Immature natural killer cell (primary cell): ENCODE results near the gene ZFYVE16. TPM values are rescaled to one million over a fixed set of nuclear protein-coding genes. Genes with fewer than 3 reads are reported as not detected.
"Not testable (repeated sequence)": the region's sequence is repeated elsewhere in the genome, so short reads cannot be mapped to it uniquely, and the experiment has no call there.

Experiments used
- DNase-seq, 3 donors: peaks; one replicate each; pipeline ENCODE4 v3.0.0; 2022; ENCODE audit warnings: mixed read lengths in 1 of 3
- H3K27ac Mint-ChIP-seq, 6 donors: one replicate each; pipeline ENCODE4 v1.8.0; 2020; ENCODE audit warnings: mixed read lengths in 6 of 6, mild to moderate bottlenecking in 5 of 6, inconsistent platforms in 4 of 6, moderate library complexity in 3 of 6
- H3K27me3 Mint-ChIP-seq, 3 donors: one replicate each; pipeline ENCODE4 v1.8.0; 2020 to 2021; ENCODE audit warnings: low read depth in 3 of 3, mild to moderate bottlenecking in 3 of 3, mixed read lengths in 3 of 3, moderate library complexity in 3 of 3, inconsistent platforms in 1 of 3
- H3K36me3 Mint-ChIP-seq, 3 donors: one replicate each; pipeline ENCODE4 v1.8.0; 2020; ENCODE audit warnings: mixed read lengths in 3 of 3, inconsistent platforms in 2 of 3, mild to moderate bottlenecking in 2 of 3
- H3K4me1 Mint-ChIP-seq, 2 donors: one replicate each; pipeline ENCODE4 v1.8.0; 2020; ENCODE audit warnings: inconsistent platforms in 2 of 2, mild to moderate bottlenecking in 2 of 2, mixed read lengths in 2 of 2, moderate library complexity in 1 of 2
- H3K4me3 Mint-ChIP-seq, 5 donors: one replicate each; pipeline ENCODE4 v1.8.0; 2020; ENCODE audit warnings: mild to moderate bottlenecking in 5 of 5, mixed read lengths in 5 of 5, inconsistent platforms in 3 of 5, moderate library complexity in 3 of 5
- H3K9me3 Mint-ChIP-seq, 6 donors: one replicate each; pipeline ENCODE4 v1.8.0; 2020; ENCODE audit warnings: mild to moderate bottlenecking in 6 of 6, mixed read lengths in 6 of 6, inconsistent platforms in 4 of 6, moderate library complexity in 3 of 6
- polyA plus RNA-seq, 3 donors: library from polyadenylated mRNA; unstranded; fragments of 300-500 nt; fragmentation: Illumina TruSeq; gene quantifications; one replicate each; pipeline ENCODE4 v1.2.3, GENCODE V29; 2021

Gene ZFYVE16
- polyA plus RNA-seq: 1 to 10 TPM; 3.1 to 8.8 (median 3.2) TPM

DNA sequence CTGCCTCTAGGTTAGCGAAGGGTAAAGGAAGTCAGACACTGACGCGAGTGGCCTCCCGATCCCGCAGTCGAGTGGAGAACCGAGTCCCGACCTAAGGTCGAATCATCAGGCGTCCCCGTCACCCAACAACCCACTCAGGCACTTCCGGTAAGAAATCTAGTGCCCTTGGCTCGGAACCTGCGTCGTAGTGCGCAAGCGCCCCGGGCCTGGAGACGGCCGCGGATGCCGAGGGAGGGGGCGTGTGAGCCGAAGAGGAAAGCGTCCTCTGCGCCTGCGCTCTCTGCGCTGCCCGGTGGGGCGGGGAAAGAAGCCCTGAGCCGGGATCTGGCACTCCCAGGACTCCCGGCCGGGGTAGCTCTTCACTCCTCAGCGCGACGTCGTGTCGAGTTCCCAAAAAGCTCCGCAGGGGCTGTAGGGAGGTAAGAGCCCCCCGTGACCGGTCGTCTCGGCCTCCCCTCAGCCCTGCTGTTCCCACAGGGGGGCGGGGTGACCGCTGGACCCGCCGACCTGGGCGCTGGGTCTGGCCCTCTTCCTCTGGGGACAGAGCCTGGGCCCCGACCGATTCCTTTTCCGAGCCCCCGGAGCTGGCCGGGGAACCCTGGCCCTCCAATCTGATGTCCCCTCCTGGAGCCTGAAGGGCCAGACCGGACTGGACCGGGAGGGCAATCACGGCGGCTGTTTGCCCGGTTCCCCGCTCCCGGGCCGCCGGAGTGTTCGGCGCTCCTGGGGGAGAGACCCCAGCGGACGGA, at the start of gene ZFYVE16:
TSS of gene ZFYVE16 (plus strand) at position 330 of the 749 bp plus-strand sequence. CDS start 26,084 bp downstream, outside the sequence.
- H3K4me1 Mint-ChIP-seq: peaks cover 20 to 39% of the 10 kb centered on the region in 2 donors
- peaks cover 4 to 12% (median 7%) of the 10 kb centered on the region in 3 donors for H3K27me3 Mint-ChIP-seq
- peaks cover 0 to 6% (median 3%) of the 10 kb centered on the region in 3 donors for H3K36me3 Mint-ChIP-seq
- peak within 1 kb of the TSS; percentile 93 to 95 (median 95) for H3K4me3 Mint-ChIP-seq
- peak; percentile 98 for DNase-seq
- H3K9me3 Mint-ChIP-seq: no peaks in the 10 kb centered on the region
- H3K27ac Mint-ChIP-seq: peak within 1 kb of the TSS; percentile 95 to 99 (median 99)

DNA sequence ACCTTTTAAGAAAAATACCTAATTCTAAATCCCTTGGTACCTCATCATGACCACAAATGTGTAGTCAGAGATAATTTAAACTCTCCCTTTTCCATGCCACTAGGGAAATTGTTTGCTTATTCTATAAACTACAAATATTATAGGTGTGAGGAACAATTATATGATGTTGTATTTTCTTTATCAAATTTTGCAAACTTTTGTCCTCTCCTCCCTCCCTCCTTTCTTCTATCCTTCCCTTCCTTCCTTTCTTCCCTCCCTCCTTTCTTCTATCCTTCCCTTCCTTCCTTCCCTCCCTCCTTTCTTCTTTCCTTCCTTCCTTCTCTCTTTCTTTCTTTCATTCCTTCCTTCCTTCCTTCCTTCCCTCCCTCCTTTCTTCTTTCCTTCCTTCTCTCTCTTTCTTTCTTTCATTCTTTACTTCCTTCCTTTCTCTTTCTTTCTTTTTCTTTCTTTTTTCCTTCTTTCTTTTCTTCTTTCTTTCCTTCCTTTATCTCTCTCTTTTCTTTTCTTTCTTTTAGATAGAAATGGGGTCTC, 46.9 kb upstream of the ZFYVE16 start:
- Mint-ChIP-seq H3K27me3 (peaks cover 0 to 4% (median 2%) of the 10 kb centered on the region in 3 donors), H3K4me3 (no peak overlapping the region), H3K36me3 (no peaks in the 10 kb centered on the region), H3K27ac (no peak overlapping the region), H3K9me3 (peaks cover 0 to 2% (median 0%) of the 10 kb centered on the region in 6 donors), H3K4me1 (no peaks in the 10 kb centered on the region)
- no peak for DNase-seq

DNA sequence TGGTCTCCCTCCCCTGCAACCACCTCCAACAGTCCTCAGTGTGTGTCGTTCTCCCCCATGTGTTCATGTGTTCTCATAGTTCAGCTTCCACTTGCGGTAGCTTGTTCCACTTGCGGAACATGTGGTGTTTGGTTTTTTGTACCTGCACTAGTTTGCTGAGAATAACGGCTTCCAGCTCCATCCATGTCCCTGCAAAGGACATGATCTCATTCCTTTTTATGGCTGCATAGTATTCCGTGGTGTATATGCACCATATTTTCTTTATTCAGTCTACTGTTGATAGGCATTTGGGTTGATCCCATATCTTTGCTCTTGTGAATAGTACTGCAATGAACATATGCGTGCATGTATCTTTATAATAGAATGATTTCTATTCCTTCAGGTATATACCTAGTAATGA, 43.0 kb upstream of the ZFYVE16 start:
- Mint-ChIP-seq H3K36me3 (no peaks in the 10 kb centered on the region), H3K4me1 (no peaks in the 10 kb centered on the region), H3K27me3 (peaks cover 0 to 4% (median 2%) of the 10 kb centered on the region in 3 donors), H3K9me3 (peaks cover 0 to 2% (median 0%) of the 10 kb centered on the region in 6 donors), H3K4me3 (no peak overlapping the region), H3K27ac (no peak overlapping the region)
- DNase-seq: no peak

DNA sequence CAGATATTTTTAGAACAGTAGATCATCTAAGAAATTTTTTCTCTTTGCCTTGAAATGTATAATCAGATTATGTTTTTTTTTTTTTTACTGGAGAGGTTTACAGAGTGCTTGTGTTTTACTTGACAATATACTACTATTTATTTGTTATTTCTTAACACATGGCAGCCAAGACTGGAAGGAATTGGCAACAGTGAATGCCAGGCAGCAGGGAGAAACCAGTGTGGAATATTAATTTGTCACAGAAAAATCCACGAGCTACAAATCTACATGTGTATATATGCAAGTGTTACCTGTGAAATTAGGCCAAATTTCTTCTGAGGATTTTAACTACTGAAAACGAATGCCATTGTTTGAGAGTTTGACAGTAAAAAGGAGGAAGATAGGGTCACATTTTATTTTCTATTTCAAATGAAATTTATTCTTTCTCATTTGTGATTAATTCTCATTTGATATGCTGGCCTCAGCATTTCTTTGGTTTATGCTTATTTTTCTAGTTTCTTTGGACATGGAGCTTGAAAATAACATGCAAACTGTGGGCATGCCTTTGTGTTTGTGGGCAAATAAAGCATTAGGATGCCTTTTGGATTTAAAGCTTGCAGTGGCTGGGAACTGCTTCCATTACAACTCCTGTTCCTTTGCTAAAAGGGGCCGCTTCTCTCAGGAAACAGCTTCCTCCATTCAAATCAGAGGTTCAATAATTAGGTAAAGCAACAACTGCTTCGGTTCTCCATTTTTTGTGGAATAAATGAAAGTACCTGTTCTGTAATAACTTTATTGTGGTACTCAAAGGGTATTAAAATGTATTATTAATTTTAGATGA, 39.0 kb upstream of the ZFYVE16 start:
- peaks cover 0 to 11% (median 2%) of the 10 kb centered on the region in 3 donors for H3K27me3 Mint-ChIP-seq
- H3K4me3 Mint-ChIP-seq: no peak overlapping the region
- peaks cover 0 to 4% (median 0%) of the 10 kb centered on the region in 3 donors for H3K36me3 Mint-ChIP-seq
- H3K27ac Mint-ChIP-seq: no peak overlapping the region
- DNase-seq: no peak
- peaks cover 0 to 3% (median 0%) of the 10 kb centered on the region in 6 donors for H3K9me3 Mint-ChIP-seq
- no peaks in the 10 kb centered on the region for H3K4me1 Mint-ChIP-seq

DNA sequence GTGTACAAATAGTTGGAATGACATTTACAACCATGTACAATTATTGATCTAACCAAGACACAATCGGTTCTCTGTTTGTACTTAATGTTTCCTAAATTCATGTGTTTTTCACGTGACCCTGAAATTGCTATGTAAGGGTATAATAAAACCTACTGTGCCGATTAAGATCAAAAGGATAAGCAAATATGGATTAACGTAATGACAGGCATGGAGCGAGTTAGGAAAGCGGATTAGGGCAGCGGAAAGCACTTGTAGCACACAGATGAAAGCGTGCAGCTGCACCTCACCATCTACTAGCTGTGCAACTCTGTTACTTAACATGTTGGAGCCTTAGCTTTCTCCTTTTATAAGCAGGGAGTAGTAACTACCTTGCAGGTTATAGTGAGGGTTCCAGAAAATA, 38.3 kb upstream of the ZFYVE16 start:
- H3K36me3 Mint-ChIP-seq: peaks cover 0 to 4% (median 0%) of the 10 kb centered on the region in 3 donors
- no peaks in the 10 kb centered on the region for H3K4me1 Mint-ChIP-seq
- no peak overlapping the region for H3K27ac Mint-ChIP-seq
- DNase-seq: no peak
- peaks cover 0 to 3% (median 0%) of the 10 kb centered on the region in 6 donors for H3K9me3 Mint-ChIP-seq
- no peak overlapping the region for H3K4me3 Mint-ChIP-seq
- peaks cover 0 to 11% (median 2%) of the 10 kb centered on the region in 3 donors for H3K27me3 Mint-ChIP-seq

DNA sequence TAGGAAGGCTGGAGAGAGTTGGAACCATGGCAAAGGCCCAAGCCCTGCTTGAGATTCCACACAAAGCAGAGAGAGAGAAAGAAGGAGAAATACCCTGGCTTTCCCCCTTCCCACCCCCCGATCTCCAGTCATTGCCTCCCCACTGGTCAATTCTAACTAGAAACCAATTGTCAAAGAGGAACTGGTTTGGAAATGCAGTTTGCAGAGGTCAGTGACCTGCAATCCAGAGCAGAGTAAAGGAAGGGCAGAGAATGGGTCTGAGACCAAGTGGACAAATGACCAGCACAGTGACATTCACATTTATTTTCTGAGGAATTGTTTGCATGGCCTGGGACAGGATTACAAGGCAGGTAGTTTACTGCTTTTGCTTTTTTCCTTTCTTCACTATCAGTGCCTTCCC, 37.5 kb upstream of the ZFYVE16 start:
- DNase-seq: no peak
- Mint-ChIP-seq H3K4me1 (no peaks in the 10 kb centered on the region), H3K9me3 (peaks cover 0 to 3% (median 0%) of the 10 kb centered on the region in 6 donors), H3K27ac (no peak overlapping the region), H3K27me3 (peaks cover 0 to 11% (median 2%) of the 10 kb centered on the region in 3 donors), H3K36me3 (peaks cover 0 to 4% (median 0%) of the 10 kb centered on the region in 3 donors), H3K4me3 (no peak overlapping the region)

DNA sequence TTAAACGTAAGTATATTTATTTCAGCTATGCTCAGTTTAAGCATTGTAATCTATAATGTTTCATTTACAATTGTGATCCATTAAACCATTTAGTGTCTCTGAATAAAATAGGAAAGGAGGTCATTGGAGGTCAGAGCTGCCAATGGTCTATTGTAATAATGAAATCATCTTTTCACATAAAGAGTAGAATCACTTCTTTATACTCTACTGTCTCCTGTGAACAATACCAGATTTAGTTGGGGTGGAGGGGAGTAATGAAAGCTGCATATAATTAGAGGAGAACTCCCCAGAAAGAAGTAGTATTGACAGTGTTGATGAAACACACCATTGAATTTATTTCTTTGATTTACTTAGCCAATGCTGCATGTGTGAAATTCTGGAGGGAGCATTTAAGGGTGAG, 35.1 kb upstream of the ZFYVE16 start:
- H3K4me3 Mint-ChIP-seq: no peak overlapping the region
- peaks cover 0 to 3% (median 0%) of the 10 kb centered on the region in 6 donors for H3K9me3 Mint-ChIP-seq
- H3K27me3 Mint-ChIP-seq: peaks cover 2 to 11% (median 2%) of the 10 kb centered on the region in 3 donors
- no peak overlapping the region for H3K27ac Mint-ChIP-seq
- DNase-seq: no peak
- no peaks in the 10 kb centered on the region for H3K4me1 Mint-ChIP-seq
- H3K36me3 Mint-ChIP-seq: peaks cover 0 to 4% (median 0%) of the 10 kb centered on the region in 3 donors

DNA sequence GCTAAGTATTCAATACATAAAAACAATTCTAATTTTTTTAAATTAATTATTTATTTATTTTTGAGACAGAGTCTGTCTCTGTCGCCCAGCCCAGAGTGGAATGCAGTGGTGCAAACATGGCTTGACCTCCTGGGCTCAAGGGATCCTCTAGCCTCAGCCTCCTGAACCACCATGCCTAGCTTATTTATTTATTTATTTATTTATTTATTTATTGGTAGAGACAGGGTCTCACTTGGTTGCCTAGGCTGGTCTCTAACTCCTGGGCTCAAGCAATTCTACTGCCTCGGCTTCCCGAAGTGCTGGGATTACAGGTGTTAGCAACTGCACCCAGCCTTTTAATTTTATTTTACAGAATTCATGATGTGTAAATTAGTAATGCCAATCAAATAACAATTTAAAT, 33.7 kb upstream of the ZFYVE16 start:
- Mint-ChIP-seq H3K4me3 (no peak overlapping the region), H3K9me3 (peaks cover 0 to 3% (median 0%) of the 10 kb centered on the region in 6 donors), H3K36me3 (peaks cover 0 to 4% (median 0%) of the 10 kb centered on the region in 3 donors), H3K27me3 (peaks cover 2 to 11% (median 2%) of the 10 kb centered on the region in 3 donors), H3K27ac (no peak overlapping the region), H3K4me1 (no peaks in the 10 kb centered on the region)
- no peak for DNase-seq

DNA sequence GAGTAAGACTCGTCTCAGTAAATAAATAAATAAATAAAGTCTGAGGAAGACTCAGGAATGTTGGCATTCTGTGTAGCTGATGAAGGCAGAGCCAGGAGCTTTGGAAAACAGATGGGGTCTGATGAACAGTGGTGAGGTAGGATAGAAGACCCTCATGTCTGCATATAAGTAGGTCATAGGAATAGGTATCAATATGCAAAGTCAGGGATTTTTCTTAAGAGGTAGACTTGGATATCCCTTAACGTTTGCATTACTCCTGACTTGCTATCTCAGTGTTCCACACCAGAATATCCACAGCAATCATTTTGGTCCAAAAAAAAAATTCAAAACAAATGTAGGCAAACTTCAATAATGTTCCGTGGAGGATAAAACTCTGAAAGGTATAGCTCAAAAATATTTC, 31.3 kb upstream of the ZFYVE16 start:
- Mint-ChIP-seq H3K4me3 (no peak overlapping the region), H3K36me3 (no peaks in the 10 kb centered on the region), H3K4me1 (no peaks in the 10 kb centered on the region), H3K27me3 (peaks cover 0 to 9% (median 2%) of the 10 kb centered on the region in 3 donors), H3K9me3 (no peaks in the 10 kb centered on the region), H3K27ac (no peak overlapping the region)
- DNase-seq: no peak

DNA sequence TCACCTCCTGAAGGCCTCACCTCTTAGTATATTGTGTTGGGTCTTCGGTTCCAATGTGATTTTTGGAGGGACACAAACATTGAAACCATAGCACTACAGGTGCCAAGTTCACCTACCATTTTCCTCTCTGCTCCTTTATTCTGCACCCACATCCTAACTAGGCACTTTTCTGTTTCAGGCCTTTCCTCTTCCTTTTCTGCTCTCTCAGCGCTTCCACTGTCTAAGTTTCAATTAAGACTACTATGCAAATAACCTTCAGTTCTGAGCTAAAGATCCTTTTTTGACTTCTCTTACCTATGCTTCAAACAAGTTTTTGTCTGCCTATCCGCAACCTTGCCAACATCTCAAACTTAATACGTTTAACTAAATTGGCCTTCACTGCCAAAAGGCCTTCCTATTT, 25.4 kb upstream of the ZFYVE16 start:
- Mint-ChIP-seq H3K27me3 (peaks cover 3 to 5% (median 3%) of the 10 kb centered on the region in 3 donors), H3K36me3 (no peaks in the 10 kb centered on the region), H3K27ac (no peak overlapping the region), H3K9me3 (no peaks in the 10 kb centered on the region), H3K4me1 (no peaks in the 10 kb centered on the region), H3K4me3 (no peak overlapping the region)
- no peak for DNase-seq

DNA sequence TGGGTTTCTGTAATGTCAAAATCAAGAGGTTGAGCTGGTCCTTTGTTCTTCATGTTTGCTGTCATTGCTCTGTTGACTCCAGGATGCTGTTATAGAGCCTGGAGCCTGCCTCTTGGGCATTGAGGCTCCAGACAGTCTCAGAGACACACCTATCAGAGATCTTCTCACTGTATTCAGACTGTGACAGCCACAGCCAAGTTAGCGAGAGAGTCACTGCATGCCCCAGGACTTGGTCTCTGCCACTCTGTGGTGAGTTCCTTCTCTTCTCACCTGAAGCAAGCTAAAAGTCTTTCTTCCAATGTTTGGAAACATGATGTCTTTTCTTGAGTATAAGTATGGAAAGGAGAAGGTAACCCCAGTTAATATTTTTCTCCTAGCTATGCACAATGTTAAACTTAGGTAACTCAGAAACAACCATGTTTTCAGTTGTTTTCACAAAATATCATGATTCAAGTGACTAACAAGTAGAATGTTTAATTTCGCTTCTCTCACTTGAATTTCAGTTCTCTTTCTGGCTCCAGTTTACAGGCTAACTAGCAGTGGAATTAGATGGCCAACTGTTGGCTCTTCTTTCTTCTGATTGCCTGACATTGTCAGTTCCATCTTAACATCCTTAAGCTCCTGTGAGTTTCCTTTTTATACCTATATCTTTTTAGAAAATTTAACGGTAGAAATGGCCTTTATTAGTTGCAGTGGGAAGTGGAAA, 20.6 kb upstream of the ZFYVE16 start:
- Mint-ChIP-seq H3K9me3 (peaks cover 0 to 2% (median 0%) of the 10 kb centered on the region in 6 donors), H3K27ac (no peak overlapping the region), H3K27me3 (peaks cover 5 to 24% (median 13%) of the 10 kb centered on the region in 3 donors)

DNA sequence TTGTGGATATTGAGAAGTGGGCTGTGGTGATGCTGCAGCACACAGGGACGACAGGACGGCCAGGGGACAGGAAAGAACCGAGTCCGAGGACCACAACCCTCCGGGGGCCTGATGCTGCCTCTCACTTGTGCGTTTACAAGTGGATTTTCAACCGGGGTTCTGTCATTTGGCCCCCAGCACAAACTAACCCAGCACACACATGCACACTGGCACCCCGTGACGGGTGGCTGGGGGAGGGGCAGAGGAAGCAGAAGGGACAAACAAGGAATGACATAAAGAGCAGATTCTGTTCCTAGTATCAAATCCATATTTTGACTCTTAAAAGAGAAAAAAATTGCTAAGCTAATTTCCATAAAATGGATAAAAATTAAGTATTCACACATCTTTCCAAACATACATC, 18.3 kb upstream of the ZFYVE16 start:
- Mint-ChIP-seq H3K36me3 (peaks cover 0 to 3% (median 0%) of the 10 kb centered on the region in 3 donors), H3K4me3 (no peak overlapping the region)

More for the DNA sequence above, 20.6 kb upstream of the ZFYVE16 start:
- H3K4me1 Mint-ChIP-seq: no peaks in the 10 kb centered on the region
- H3K36me3 Mint-ChIP-seq: peaks cover 0 to 3% (median 0%) of the 10 kb centered on the region in 3 donors
- no peak for DNase-seq
- H3K4me3 Mint-ChIP-seq: no peak overlapping the region

DNA sequence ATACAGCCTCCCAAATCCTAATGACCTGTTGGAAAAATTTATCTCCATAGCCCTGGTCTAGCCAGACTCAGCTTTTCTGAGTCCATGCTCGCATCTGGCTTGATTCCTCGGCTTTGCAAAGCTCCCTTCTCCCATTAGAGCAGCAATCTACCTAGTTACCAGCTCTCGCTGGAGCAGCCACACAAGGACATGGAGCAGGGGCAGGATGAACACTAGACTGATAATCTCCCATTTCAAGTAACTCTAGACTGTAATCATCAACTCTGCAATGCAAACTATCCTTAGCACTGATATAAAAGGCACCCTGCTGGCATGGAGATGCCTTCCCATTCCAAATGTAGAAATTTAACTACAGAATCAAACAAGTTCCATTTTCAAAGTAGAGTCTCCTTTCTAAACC, 17.5 kb upstream of the ZFYVE16 start:
- H3K4me3 Mint-ChIP-seq, H3K4me1 Mint-ChIP-seq, DNase-seq, H3K27ac Mint-ChIP-seq, H3K36me3 Mint-ChIP-seq, H3K9me3 Mint-ChIP-seq: not testable (repeated sequence)
- peaks cover 7 to 35% (median 13%) of the 10 kb centered on the region in 3 donors for H3K27me3 Mint-ChIP-seq

More for the DNA sequence above, 18.3 kb upstream of the ZFYVE16 start:
- Mint-ChIP-seq H3K27ac (no peak overlapping the region), H3K9me3 (peaks cover 0 to 7% (median 2%) of the 10 kb centered on the region in 6 donors), H3K27me3 (peaks cover 8 to 35% (median 13%) of the 10 kb centered on the region in 3 donors), H3K4me1 (no peaks in the 10 kb centered on the region)
- DNase-seq: no peak
